ENCODE results near the gene TNPO3. TPM values are rescaled to one million over a fixed set of nuclear protein-coding genes. Genes with fewer than 3 reads are reported as not detected.

The TNPO3 gene
- polyA plus RNA-seq, 1 of the 3 experiments (the other 2 are of a cell fraction), result 27.8 TPM

GRCh38 chr7:128968624-128969023 is 86.3 kb downstream of the TNPO3 start:
- Histone ChIP-seq H3K36me3 (replicated peaks in 1 of 2; ENCODE audit: control insufficient read depth in 1 of 2, insufficient read depth in 2 of 2, low read length in 1 of 2) (peaks cover 82 to 90% of the 10 kb centered on the region in 2 experiments), H3K4me1 (ENCODE audit: control insufficient read depth in 1 of 2, insufficient read depth in 2 of 2, low read depth in 1 of 2, low read length in 1 of 2) (no peaks in the 10 kb centered on the region; a peak in 1 of 4 replicates), H3K79me2 (ENCODE audit: insufficient read depth) (no peaks in the 10 kb centered on the region), H3K4me2 (no peak overlapping the region), H3K9me3 (no peaks in the 10 kb centered on the region), H3K4me3 (ENCODE audit: low read depth in 2 of 2, low read length in 1 of 2) (no peak overlapping the region), H3K9ac (no peak overlapping the region), H3K27me3 (ENCODE audit: insufficient read depth) (no peaks in the 10 kb centered on the region), H4K20me1 (ENCODE audit: insufficient read depth) (no peaks in the 10 kb centered on the region), H3F3A (replicated peaks; ENCODE audit: insufficient read depth) (peaks cover 5% of the 10 kb centered on the region), H3K27ac (ENCODE audit: low read depth in 2 of 2, low read length in 1 of 2) (no peak overlapping the region), H3K9me2 (no peaks in the 10 kb centered on the region), H2AFZ (ENCODE audit: low read depth) (no peak overlapping the region)
- 89% methylated on average over 1 of the region's 1 CpG for WGBS (ENCODE audit: low lambda C conversion rate)
- POLR2A ChIA-PET, result no interaction called here
- CTCF ChIA-PET, result interaction anchor here (0.6 to 1.2 kb wide), 3 partner anchors 123 to 693 kb away, joined by 3 to 5 read pairs (median 3); no protein-coding TSS in a partner anchor
- TF ChIP-seq, protein P1, sequence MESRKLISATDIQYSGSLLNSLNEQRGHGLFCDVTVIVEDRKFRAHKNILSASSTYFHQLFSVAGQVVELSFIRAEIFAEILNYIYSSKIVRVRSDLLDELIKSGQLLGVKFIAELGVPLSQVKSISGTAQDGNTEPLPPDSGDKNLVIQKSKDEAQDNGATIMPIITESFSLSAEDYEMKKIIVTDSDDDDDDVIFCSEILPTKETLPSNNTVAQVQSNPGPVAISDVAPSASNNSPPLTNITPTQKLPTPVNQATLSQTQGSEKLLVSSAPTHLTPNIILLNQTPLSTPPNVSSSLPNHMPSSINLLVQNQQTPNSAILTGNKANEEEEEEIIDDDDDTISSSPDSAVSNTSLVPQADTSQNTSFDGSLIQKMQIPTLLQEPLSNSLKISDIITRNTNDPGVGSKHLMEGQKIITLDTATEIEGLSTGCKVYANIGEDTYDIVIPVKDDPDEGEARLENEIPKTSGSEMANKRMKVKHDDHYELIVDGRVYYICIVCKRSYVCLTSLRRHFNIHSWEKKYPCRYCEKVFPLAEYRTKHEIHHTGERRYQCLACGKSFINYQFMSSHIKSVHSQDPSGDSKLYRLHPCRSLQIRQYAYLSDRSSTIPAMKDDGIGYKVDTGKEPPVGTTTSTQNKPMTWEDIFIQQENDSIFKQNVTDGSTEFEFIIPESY (IDR thresholded peaks at IDR 0.05; ENCODE audit: borderline replicate concordance, low read depth), result no peak
- TF ChIP-seq, protein P2, sequence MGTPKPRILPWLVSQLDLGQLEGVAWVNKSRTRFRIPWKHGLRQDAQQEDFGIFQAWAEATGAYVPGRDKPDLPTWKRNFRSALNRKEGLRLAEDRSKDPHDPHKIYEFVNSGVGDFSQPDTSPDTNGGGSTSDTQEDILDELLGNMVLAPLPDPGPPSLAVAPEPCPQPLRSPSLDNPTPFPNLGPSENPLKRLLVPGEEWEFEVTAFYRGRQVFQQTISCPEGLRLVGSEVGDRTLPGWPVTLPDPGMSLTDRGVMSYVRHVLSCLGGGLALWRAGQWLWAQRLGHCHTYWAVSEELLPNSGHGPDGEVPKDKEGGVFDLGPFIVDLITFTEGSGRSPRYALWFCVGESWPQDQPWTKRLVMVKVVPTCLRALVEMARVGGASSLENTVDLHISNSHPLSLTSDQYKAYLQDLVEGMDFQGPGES (IDR thresholded peaks at IDR 0.05; ENCODE audit: low read depth, low read length), result no peak
- TF ChIP-seq NFIC (IDR thresholded peaks at IDR 0.05; ENCODE audit: borderline replicate concordance), result no peak
- TF ChIP-seq RXRA (IDR thresholded peaks at IDR 0.05; ENCODE audit: borderline replicate concordance, low read depth), result no peak
- no peak for TF ChIP-seq MEF2A (IDR thresholded peaks at IDR 0.05; ENCODE audit: borderline replicate concordance, low read depth)
- TF ChIP-seq ELF1 (IDR thresholded peaks at IDR 0.05), result no peak
- TF ChIP-seq EZH2phosphoT487 (IDR thresholded peaks at IDR 0.05; ENCODE audit: borderline replicate concordance, low read depth), result no peak
- no peak for TF ChIP-seq CHD2 (IDR thresholded peaks at IDR 0.05; ENCODE audit: low read length, partially characterized antibody)
- TF ChIP-seq TCF12 (IDR thresholded peaks at IDR 0.05), result no peak
- TF ChIP-seq TAF1 (IDR thresholded peaks at IDR 0.05; ENCODE audit: borderline replicate concordance, low read depth, low read length), result no peak
- TF ChIP-seq USF1 (IDR thresholded peaks at IDR 0.05; ENCODE audit: borderline replicate concordance, low read depth), result no peak
- TF ChIP-seq, protein P3, sequence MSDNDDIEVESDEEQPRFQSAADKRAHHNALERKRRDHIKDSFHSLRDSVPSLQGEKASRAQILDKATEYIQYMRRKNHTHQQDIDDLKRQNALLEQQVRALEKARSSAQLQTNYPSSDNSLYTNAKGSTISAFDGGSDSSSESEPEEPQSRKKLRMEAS (IDR thresholded peaks at IDR 0.05; ENCODE audit: low read depth), result no peak
- no peak for TF ChIP-seq FOXM1 (IDR thresholded peaks at IDR 0.05; ENCODE audit: low read depth)
- no peak for TF ChIP-seq RAD21 (IDR thresholded peaks at IDR 0.05; ENCODE audit: low read length)
- TF ChIP-seq EP300 (IDR thresholded peaks at IDR 0.05; ENCODE audit: borderline replicate concordance in 1 of 2, low read depth in 1 of 2, low read length in 1 of 2), result no peak
- no peak for TF ChIP-seq RCOR1 (IDR thresholded peaks at IDR 0.05; ENCODE audit: low read length)
- TF ChIP-seq MXI1 (IDR thresholded peaks at IDR 0.05; ENCODE audit: low read depth, low read length), result no peak
- DNase-seq, result no peak

Data from SK-N-SH (cell line).